Activated naive CD4-positive, alpha-beta T cell (primary cell): ENCODE results near the gene RNF220.
"Not testable (repeated sequence)": the region's sequence is repeated elsewhere in the genome, so short reads cannot be mapped to it uniquely, and the experiment has no call there.

Source experiments
- DNase-seq, 4 experiments: peaks; one replicate each; lab custom pipeline; 2025; lab: John Stamatoyannopoulos, UW

The RNF220 gene

GRCh38 chr1:44496541-44497171 lies 91.6 kb downstream of the RNF220 start:
- DNase-seq: no peak

GRCh38 chr1:44497422-44498170 lies 92.5 kb downstream of the RNF220 start:
- no peak for DNase-seq

GRCh38 chr1:44499306-44499705 lies 94.3 kb downstream of the RNF220 start:
- no peak for DNase-seq

GRCh38 chr1:44500181-44501046 lies 95.4 kb downstream of the RNF220 start:
- DNase-seq: no peak

- DNase-seq: no peak
Measured at GRCh38 chr1:44501047-44501890, 96.2 kb downstream of the RNF220 start.

- DNase-seq: not testable (repeated sequence)
Measured at GRCh38 chr1:44502823-44503222, 97.8 kb downstream of the RNF220 start.

GRCh38 chr1:44503625-44504024 lies 98.6 kb downstream of the RNF220 start:
- no peak for DNase-seq

GRCh38 chr1:44505210-44505993 lies 100.3 kb downstream of the RNF220 start:
- DNase-seq: no peak

- DNase-seq: no peak
Measured at GRCh38 chr1:44507490-44508396, 102.7 kb downstream of the RNF220 start.

GRCh38 chr1:44508397-44508745 lies 103.3 kb downstream of the RNF220 start:
- no peak for DNase-seq

- DNase-seq: no peak
Measured at GRCh38 chr1:44511363-44511762, 106.3 kb downstream of the RNF220 start.

- DNase-seq: no peak
Measured at GRCh38 chr1:44511769-44512168, 106.7 kb downstream of the RNF220 start.

GRCh38 chr1:44512313-44512885 lies 107.3 kb downstream of the RNF220 start:
- no peak for DNase-seq

GRCh38 chr1:44513111-44513510 lies 108.1 kb downstream of the RNF220 start:
- no peak for DNase-seq

- DNase-seq: no peak
Measured at GRCh38 chr1:44514673-44515072, 109.6 kb downstream of the RNF220 start.

GRCh38 chr1:44515416-44515815 lies 110.4 kb downstream of the RNF220 start:
- no peak for DNase-seq

- no peak for DNase-seq
Measured at GRCh38 chr1:44519035-44519676, 114.1 kb downstream of the RNF220 start.

- no peak for DNase-seq
Measured at GRCh38 chr1:44521378-44522080, 116.5 kb downstream of the RNF220 start.
